GM19468 (cell line): Measurements from ENCODE around the gene SORD.
"Not testable (repeated sequence)": the region's sequence is repeated elsewhere in the genome, so short reads cannot be mapped to it uniquely, and the experiment has no call there.

Experiments used
- ATAC-seq: cut with Tn5 transposase; IDR thresholded peaks from one replicate; pipeline ENCODE4 v1.9.1; 2021; ENCODE audit warnings: mild to moderate bottlenecking, moderate library complexity, moderate number of reproducible peaks; ENCODE audit not compliant: unreplicated experiment; ENCODE audit errors: extremely low read depth

The SORD gene

DNA sequence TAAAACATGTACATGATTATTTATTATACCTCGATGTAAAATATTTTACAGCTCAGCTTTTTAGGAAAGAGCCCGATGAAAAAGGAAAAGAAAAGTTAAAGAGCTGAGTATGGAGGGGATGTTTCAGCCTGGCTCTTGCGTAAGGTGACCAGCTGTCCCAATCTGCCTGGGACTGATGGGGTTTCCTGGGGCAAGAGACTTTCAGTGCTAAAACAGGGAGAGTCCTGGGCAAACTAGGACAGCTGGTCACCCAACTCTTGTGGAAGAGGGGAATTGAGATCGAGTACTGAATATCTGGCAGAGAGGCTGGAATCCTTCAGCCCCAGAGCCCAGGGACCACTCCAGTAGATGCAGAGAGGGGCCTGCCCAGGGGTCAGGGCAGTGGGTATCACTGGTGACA lies 70.0 kb downstream of the SORD start:
- no peak for ATAC-seq

DNA sequence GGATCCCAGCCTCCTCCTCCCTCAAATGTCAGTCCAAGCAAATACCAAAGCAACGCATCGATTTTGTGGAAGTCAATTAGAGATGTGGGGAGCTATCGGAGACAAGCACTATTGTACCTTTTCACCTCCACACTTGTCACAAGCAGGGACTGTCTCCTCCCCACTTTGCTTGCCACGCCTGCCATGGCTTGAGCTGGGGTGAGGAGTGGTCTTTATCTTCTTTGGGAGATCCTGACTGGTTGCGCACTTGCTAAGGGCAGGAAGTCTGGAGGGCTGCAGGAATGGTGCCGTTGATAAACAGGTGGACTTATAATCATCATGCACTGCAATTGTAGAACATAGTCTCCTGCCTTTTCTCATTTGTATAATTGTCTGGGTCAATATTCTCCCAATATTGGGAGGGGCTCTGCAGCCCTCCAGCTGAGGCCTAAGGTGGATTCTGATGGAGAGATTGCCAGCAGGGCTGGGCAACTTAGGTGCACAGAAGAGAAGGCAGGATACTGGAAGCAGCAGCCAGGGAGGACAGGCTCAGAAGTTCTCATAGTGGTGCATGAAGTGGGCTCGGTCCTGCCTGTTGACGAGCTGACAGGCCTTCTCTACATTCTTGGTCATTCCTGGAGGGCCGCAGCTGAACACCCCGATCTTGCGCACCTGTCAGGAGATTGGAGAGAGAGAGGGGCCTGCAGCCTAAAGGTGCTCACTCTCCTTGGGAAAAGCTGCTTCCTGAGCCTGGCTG lies 70.8 kb downstream of the SORD start:
- no peak for ATAC-seq

DNA sequence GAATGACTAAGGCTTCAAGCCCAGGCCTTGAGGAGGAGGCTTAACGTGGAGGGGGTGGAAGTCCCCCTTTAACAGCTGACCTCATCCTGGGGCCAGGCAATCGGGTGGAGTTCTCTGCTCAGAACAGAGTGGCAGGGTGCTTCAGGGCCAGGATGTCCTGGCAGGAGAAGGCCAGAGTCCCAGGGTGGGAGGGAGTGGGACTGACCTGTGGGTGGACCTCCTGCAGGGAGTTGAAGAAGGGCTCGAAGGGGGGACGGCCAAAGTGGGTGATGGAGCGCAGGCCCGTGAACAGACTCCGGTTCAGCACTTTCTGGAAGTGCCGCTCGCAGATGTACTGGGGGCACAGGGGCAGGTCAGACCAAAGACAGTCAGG lies 71.3 kb downstream of the SORD start:
- ATAC-seq: no peak

DNA sequence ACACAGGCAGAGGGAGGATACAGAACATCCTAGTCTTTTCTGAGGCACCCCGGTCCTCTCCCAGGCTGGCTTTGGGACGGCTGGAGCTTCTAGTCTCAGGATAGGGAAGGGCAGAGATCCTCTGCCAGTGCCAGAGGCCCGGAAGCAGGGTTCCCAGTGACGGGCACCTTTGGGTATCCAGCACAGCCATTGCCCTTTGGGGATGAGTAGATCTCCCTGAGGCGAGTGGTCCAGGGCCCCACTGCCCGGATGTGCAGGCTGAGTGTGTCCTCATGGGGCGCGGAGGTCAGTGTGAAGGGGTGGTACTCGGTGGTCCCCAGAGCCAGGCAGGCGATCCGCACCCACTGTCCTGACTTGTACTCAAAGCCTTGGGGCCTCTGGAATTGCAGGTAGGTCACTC lies 72.7 kb downstream of the SORD start:
- ATAC-seq: no peak

DNA sequence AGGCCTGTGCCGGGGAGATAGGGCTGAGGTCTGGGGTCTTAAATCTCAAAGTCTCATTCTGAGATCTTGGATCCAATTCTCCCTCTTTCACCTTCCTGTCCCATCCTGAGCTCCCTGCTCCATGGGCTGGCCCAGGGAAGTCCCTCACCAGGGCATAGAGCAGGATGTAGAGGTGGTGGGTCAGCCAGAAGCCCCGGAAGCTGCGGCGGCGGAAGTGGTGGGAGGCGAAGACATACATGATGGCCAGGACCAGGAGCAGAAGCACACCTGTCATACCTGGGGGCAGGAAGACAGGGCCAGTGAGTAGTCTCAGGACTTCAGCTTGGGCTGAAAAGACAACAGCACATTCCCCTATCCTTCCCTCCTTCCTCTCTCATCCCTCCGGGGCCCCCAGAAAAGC lies 74.5 kb downstream of the SORD start:
- no peak for ATAC-seq

DNA sequence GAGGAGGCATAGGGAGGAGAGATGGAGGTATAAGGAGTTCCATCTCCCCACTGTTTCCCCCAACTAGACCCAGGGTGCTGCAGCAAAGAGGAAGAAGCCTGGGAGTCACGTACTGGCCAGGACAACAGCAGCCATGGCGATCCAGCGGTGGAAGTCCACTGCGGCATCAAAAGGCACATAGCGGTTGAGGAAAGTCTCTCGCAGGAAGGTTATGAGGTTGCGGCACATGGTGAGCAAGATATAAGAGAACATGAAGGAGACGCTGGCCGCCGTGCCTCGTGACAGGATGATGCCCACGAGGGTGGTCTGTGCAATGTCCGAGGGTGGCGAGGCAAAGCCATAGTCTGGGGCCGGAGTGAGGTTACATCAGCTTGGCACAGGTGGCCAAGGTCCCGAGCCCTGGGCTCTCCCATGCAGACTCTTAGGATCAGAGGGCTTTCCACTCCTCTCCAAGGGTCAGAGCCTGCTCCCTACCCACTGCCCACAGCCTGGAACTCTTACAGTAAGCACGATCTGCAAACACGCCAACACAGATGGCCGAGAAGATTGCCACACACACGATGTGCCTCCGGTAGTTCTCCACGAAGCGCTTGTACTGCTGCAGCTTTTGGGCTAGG lies 76.7 kb downstream of the SORD start:
- ATAC-seq: no peak

DNA sequence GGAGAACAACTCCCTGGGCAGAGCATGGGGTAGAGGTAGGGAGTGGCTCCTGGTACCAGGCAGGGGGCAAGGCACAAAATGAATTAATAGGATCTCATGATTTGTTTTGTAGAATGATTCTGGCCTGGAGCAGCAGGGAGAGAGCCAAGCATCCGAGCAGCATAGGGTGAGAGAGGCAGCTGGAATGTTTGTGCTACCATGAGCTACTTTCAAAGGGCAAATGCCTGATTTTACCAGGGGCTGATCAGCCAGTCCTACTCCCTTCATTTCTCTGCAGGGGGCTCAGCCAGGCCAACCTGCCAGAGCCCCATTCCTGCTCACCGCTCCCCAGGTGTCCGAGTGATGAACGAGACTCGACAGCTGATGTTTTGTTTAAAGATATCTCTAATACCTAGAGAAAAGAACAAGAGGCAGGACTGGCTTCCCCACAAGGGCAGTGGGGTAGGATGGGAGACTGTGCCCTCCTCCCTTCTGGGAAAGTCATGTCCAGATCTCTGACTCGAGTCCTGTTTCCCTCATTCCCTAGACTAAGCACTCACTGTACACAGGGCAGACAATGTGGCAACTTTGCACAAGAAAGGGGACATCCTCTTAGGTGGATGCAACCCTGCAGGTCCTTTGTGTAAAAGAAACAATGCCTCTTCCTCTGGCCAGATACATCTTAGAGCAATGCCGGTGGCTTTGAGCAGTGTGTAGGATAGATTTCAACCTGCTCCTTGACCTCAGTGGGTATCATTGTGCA lies 78.1 kb downstream of the SORD start:
- ATAC-seq: no peak

DNA sequence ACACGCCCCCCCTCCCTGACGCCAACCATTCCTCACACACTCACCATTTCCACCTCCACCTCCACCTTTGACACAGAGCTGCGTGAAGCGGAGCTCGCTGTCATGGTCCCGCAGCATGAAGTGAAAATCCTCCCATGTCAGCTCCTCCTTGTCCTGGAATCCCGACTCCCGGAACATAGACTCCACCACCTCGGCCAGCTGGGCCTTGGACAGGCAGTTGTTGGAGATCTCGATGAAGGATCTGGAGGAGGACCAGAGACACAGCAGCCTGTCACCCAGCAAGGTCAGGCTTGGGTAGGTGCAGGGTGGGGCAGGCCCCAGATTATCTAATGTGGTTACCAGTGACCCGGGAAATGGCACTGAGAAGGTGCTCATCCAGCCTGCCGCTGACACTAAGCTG lies 78.8 kb downstream of the SORD start:
- no peak for ATAC-seq

DNA sequence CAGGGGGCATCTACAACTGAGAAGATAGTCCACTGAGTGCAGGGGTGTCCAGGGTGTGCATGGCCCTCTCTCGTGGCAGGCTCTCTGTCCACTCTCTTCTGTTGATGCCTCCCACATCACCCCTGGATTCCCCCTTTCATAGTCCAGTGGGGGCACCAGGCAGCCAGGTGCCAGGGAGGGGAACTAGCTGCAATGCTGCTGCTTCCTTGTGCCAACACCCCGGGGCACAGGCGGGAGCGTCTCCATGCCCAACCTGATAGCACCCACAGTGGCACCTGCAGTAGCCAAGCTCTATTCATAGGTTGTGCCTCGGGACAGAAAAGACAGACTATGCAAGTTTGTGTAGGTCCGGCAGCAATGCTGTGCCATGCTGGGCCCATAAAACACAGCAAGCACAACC lies 79.2 kb downstream of the SORD start:
- no peak for ATAC-seq

DNA sequence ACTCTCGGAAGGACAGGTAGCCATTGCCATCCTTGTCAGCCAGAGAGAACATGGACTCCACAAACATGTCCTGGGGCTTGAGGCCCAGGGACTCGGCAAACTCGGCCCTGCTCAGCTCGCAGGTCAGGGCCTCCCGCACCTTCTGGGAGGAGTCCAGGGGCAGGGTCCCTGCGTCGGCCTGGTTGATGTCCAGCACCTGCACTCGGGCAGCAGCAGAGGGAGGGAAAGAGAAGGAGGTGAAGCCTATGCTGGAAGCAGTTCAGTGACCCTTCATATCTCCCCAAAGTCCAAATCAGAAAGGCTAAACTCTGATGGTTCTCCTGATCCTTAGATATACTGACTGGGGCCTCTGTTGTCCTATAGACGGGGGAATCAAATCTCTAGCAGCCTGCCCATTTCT lies 81.2 kb downstream of the SORD start:
- not testable (repeated sequence) for ATAC-seq

DNA sequence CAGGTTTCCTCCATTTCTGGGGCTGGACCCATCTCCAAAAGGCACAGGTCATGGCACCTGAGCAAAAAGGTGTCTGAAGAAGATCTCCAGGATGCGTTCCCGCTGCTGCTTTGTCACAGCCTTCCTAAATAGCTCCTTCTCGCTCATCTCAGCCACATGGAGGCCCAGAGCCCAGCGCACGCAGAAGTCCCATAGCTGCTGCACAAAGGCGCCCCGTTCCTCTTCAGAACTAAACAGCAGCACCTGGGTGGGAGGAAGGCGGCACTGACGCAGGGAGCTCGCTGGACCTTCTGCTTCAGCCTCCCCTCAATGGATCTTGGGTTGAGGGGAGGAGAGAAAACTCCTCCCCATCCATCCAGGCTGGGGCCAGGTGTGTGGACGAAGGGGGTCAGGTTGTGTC lies 82.6 kb downstream of the SORD start:
- ATAC-seq: no peak

DNA sequence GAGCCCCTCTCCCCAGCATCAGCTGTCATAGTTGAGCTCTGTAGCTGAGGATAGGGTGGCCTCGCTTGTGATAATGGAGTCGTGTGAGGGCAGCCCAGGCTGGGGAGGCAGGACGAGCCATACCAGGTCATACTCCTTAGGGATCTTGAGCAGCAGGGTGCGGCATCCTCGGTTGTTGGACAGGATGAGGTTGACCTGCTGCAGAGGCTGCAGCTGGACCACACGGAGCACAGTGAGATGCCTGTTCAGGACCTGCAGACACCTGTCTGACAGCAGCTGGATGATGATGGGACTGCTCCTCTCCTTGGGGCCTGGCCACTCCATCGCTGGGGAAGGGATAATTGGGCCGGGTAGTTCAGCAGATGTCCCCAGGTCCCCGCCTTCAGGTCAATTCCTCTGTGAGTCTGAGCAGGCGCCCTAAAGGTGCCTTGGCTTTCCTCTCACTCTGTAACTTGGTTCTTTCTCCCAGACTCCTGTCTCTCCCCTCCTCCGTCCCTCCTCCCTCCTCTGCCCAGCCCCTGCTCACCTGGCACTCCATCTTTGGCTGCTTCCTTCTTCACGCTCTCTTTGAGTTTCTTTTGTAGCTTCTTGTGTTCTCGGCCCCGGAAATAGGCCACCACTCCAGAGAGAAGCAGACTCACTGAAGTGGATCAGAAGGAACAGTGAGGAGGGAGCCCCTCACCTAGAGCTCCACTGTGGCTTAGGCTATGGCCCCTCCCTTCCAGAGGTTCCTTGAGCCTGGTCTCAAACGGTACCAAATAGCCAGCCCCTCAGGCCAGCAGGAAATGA lies 83.2 kb downstream of the SORD start:
- no peak for ATAC-seq

DNA sequence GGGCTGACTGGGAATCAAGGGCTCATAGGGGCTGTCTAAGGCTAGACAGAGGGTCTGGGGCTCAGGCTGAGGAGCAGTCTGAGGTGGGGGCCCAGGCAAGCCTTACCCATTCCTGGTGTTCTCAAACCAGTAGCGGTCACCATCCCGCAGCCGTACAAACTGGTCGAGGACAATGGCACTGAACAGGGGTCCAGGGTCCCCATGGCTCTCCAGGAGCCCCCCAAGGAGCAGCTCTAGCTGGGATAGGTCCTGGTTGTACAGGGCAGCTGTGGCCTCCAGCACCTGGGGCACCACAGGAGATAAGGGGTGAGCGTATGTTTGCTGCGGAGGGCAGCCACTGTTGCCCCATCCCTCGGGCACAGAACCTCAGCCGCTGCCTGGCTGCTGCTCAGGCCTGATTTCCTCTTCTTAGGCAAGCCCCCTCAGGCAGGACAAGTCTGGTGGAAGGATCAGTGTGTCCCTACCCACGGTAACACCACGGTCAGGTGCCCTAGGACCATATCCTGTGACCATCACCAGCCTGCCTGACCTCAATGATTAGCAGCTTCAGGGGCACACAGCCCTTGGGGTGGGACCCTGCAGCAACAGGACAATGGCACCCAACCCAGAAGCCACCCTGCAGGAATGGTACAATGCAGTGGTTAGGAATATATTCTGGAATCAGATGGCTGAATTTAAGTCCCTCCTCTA lies 85.1 kb downstream of the SORD start:
- ATAC-seq: no peak

DNA sequence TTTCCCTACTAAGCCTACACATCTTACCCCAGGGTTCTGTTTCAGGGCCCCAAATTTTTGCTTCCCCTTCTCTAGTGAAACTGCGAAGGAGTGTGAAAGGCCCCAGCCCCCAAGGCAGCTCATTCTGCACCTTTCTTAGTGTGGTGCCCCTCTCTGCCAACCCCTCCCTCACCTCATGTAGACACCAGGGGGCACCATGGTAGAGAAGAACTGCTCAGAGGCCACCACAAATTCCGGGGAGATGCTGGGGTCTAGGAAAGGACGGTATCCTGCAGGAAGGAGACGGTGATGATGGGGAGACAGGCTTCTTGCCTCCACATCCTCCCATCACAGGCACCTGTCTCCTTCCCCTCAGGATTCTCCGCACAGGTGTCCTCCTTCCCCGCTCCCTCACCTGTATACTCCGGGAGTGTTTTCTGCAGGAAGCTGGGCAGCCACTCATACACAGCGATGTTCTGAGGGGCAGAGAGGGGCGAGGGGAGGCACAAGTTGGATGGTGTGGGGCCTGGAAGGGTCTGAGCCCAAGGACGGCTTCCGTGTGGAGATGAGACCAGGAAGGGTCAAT lies 87.3 kb downstream of the SORD start:
- ATAC-seq: no peak

DNA sequence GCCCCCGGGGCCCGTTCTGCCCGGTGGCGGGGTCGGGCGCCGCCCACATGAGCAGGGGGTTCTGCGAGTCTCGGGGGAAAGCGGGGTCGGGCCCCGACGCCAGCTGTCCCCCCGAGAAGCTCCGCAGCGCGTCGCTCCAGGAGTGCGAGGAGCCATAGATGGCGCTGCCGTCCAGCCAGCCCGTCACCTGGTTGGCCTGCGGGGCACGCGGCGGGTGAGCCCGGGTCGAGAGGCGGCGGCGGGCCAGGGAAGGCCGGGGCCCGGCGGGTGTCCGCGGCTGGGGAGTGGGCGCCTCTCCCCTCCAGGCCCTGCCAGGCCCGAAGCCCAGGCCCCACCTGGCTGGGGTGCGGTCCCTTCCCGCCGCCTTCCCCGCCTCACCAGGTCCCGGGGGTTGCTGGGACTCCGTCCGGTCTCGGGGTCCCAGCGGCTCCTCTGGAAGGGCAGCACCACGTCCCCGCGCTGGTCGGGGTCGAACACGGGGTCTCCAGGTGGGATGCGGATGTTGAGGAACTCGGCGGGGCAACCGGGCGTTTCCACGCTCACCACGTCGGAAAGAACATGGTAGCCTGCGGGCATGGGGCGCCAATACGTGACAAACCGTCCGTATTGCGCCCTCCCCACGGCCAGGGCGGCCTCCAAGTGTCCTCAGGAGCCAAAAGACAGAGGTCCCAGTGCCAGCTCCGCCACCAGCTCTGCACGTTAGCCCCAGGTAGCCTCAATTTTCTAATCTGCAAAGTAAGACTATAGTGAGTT lies 88.6 kb downstream of the SORD start:
- no peak for ATAC-seq

DNA sequence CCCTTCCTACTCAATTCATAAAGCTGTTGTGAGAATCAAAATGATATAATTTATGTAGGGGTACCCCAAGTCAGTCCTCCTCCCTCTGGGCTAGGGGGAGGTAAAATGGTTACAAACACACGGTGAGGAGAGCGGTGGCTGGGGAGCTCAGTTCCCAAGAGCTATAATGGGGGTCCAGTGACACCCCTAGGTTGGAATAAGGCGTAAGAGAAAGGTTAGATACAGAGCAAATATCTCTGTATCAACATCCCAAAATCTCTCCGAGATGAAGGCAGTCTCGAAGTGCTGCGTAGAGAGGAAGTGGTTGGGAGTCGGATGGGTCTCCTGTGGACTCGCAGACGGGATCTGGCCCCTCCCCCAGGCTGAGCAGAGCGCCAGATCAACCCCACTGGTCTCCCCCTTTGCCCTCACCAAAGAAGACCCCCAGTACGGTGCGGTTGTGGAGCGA lies 89.2 kb downstream of the SORD start:
- ATAC-seq: no peak

DNA sequence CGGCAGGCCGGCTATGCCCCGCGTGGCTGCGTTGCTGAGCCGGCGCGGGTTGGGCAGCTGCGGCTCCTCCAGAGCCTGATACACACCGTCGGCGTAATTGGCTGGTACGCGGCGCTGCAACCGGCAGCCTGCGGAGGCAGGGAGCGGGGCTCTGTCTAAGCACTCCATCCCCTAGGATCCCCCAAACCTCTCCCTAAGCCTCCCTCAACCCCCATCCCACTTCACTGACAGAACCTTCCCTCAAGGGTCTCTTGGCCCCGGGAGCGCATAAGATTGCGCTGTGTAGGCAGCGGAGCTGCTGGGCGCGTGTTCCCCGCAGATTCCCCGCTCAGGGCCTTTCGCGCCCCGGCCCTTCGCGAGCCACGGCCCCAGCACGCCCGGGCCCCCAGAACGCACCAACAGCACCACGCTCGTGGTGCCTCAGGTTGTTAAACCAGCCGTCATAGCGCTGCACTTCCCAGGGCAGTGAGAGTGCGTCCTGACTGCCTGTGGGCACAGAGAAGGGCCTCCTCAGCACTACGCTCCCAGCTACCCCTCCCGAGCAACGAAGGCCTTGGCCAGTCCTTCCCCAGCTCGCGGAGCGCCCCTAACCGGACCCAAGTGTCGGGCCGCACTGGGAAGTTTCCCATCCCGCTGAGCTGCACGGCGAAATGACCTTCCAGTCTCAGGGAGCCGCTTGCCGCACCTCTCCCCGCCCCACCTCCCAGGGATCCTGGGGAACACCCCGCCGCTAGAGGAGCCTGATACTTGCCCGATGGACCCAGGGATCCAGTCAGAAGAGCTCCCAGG lies 89.8 kb downstream of the SORD start:
- ATAC-seq: no peak

DNA sequence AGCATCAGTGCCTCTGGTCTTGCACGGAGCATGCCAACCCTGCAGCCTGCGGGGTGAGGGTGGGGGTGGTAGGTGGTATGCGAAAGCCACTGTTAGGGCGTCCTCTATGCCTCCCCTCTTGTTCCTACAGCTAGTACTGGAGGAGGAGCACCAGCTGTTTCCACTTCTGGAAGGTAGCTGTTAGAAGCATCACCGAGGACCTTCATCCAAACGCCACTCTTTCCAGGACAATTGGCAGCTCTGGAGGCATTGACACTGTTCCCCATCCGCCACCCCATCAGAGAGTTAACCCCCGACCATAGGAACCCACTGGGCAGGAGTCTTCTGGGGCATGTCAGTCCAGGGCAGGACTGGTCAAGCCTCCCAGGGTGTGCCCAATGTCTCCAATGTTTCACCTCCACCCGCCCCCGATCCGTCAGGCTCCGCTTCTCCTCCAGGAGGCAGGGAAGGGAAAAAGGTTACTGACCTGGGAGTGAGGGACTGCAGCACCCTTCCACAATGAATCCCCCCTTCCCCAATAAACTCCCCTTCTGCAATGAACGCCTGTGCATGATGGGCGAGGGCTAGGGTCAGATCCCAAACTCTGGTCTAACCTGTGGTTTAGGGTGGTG lies 90.5 kb downstream of the SORD start:
- ATAC-seq: no peak
